Measurements from ENCODE around the gene OTUD7B. TPM values are rescaled to one million over a fixed set of nuclear protein-coding genes. Genes with fewer than 3 reads are reported as not detected.

OTUD7B gene
- total and polyA plus RNA-seq, 10 of the 15 experiments (the other 5 are each of a cell fraction or from before 2014, with no cell fraction given) = 1.7 to 24.9 (median 6.6) TPM

DNA sequence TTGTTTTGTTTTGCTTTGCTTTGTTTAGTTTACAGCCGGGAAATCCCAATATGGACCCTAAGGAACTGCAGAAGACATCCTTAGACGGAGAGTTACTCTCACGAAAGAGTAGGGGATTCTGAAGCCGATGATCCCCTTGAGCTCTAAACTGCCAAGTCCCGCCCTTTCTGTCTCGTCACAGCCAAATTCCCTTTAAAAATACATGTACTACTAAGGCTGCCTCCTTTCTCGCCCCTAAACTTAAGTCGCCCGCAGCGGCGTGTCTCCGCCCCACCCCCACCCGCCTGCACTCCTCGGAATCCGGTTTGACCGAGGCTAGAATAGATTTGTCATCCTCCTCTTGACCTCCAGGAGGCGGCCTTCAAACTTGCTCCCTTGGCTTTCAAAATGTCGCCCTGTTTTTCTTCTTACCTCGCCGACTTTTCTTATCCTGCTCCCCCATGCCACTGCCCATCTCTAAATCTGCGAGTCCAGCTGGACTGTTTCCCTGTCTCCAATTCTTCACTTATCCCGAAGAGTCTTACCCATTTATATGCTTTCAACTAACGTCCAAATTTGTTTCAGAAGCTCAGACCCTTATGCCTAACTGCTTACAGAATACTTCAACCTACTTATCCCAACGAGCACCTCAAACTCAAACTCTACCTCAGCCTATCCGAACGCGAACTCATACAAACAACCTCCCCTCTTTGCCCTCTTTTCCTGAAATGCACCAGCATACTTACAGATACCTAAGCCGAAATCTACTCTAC, 122.1 kb downstream of the OTUD7B start (continued):
- TF ChIP-seq, protein P1, sequence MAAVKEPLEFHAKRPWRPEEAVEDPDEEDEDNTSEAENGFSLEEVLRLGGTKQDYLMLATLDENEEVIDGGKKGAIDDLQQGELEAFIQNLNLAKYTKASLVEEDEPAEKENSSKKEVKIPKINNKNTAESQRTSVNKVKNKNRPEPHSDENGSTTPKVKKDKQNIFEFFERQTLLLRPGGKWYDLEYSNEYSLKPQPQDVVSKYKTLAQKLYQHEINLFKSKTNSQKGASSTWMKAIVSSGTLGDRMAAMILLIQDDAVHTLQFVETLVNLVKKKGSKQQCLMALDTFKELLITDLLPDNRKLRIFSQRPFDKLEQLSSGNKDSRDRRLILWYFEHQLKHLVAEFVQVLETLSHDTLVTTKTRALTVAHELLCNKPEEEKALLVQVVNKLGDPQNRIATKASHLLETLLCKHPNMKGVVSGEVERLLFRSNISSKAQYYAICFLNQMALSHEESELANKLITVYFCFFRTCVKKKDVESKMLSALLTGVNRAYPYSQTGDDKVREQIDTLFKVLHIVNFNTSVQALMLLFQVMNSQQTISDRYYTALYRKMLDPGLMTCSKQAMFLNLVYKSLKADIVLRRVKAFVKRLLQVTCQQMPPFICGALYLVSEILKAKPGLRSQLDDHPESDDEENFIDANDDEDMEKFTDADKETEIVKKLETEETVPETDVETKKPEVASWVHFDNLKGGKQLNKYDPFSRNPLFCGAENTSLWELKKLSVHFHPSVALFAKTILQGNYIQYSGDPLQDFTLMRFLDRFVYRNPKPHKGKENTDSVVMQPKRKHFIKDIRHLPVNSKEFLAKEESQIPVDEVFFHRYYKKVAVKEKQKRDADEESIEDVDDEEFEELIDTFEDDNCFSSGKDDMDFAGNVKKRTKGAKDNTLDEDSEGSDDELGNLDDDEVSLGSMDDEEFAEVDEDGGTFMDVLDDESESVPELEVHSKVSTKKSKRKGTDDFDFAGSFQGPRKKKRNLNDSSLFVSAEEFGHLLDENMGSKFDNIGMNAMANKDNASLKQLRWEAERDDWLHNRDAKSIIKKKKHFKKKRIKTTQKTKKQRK (IDR thresholded peaks at IDR 0.05; ENCODE audit: low read depth, low read length) = no peak
- TF ChIP-seq ZNF207 (IDR thresholded peaks at IDR 0.05; ENCODE audit: borderline replicate concordance) (peak; percentile 70; the same call in 1 of the 2 replicates), NKRF (conservative IDR thresholded peaks at IDR 0.05) (peak; percentile 50), CHD1 (IDR thresholded peaks at IDR 0.05; ENCODE audit: low read depth, low read length) (peak; percentile 89), HCFC1 (IDR thresholded peaks at IDR 0.05; ENCODE audit: low read length) (peak; percentile 52; the same call in 1 of the 2 replicates), RB1 (IDR thresholded peaks at IDR 0.05; ENCODE audit: borderline replicate concordance) (peak; percentile 70; the same call in 1 of the 2 replicates), TARDBP (IDR thresholded peaks at IDR 0.05; ENCODE audit: borderline replicate concordance) (no peak), SRF (IDR thresholded peaks at IDR 0.05; ENCODE audit: low read depth in 2 of 2, low read length in 2 of 2) (peak in 1 of 2 experiments; percentile 50; a peak in 1 of 4 replicates), NR2C2 (IDR thresholded peaks at IDR 0.05; ENCODE audit: borderline replicate concordance, control insufficient read depth, insufficient read length, low read depth) (no peak), SUPT20H (IDR thresholded peaks at IDR 0.05; ENCODE audit: borderline replicate concordance, control insufficient read depth, low read depth, low read length) (no peak), POLR2A (IDR thresholded peaks at IDR 0.05; ENCODE audit: low read depth, low read length) (peak; percentile 63), MXI1 (IDR thresholded peaks at IDR 0.05; ENCODE audit: low read depth, low read length) (no peak; the same call in 1 of the 2 replicates), KAT2A (conservative IDR thresholded peaks at IDR 0.05; ENCODE audit: control insufficient read depth, low read depth, low read length) (peak; percentile 82), TCF12 (IDR thresholded peaks at IDR 0.05; ENCODE audit: low read depth, low read length) (no peak), JUNB (IDR thresholded peaks at IDR 0.05) (peak; percentile 45), RFX5 (IDR thresholded peaks at IDR 0.05; ENCODE audit: low read depth, low read length) (no peak), ZSCAN29 (IDR thresholded peaks at IDR 0.05) (peak; percentile 83), NR2F1 (conservative IDR thresholded peaks at IDR 0.05) (no peak)
- TF ChIP-seq, protein P2, sequence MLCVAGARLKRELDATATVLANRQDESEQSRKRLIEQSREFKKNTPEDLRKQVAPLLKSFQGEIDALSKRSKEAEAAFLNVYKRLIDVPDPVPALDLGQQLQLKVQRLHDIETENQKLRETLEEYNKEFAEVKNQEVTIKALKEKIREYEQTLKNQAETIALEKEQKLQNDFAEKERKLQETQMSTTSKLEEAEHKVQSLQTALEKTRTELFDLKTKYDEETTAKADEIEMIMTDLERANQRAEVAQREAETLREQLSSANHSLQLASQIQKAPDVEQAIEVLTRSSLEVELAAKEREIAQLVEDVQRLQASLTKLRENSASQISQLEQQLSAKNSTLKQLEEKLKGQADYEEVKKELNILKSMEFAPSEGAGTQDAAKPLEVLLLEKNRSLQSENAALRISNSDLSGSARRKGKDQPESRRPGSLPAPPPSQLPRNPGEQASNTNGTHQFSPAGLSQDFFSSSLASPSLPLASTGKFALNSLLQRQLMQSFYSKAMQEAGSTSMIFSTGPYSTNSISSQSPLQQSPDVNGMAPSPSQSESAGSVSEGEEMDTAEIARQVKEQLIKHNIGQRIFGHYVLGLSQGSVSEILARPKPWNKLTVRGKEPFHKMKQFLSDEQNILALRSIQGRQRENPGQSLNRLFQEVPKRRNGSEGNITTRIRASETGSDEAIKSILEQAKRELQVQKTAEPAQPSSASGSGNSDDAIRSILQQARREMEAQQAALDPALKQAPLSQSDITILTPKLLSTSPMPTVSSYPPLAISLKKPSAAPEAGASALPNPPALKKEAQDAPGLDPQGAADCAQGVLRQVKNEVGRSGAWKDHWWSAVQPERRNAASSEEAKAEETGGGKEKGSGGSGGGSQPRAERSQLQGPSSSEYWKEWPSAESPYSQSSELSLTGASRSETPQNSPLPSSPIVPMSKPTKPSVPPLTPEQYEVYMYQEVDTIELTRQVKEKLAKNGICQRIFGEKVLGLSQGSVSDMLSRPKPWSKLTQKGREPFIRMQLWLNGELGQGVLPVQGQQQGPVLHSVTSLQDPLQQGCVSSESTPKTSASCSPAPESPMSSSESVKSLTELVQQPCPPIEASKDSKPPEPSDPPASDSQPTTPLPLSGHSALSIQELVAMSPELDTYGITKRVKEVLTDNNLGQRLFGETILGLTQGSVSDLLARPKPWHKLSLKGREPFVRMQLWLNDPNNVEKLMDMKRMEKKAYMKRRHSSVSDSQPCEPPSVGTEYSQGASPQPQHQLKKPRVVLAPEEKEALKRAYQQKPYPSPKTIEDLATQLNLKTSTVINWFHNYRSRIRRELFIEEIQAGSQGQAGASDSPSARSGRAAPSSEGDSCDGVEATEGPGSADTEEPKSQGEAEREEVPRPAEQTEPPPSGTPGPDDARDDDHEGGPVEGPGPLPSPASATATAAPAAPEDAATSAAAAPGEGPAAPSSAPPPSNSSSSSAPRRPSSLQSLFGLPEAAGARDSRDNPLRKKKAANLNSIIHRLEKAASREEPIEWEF (IDR thresholded peaks at IDR 0.05; ENCODE audit: insufficient replicate concordance, low read depth, low read length) = no peak
- TF ChIP-seq, protein P3, sequence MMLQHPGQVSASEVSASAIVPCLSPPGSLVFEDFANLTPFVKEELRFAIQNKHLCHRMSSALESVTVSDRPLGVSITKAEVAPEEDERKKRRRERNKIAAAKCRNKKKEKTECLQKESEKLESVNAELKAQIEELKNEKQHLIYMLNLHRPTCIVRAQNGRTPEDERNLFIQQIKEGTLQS (IDR thresholded peaks at IDR 0.05; ENCODE audit: borderline replicate concordance, extremely low read depth, low read depth, low read length) = no peak
